NCI-H345 treated with DMSO at 0.1 percent for 48 hours (cell line): ENCODE measurements around the gene DPF3.
A peak's percentile ranks its signal among the peaks of the same experiment; 100 is the strongest.

Source experiments
- DNase-seq: peaks from one replicate; lab custom pipeline; 2025; ENCODE audit not compliant: unreplicated experiment; lab: John Stamatoyannopoulos, UW

The DPF3 gene

GRCh38 chr14:72904840-72905561 is 11.1 kb upstream of the DPF3 start:
- DNase-seq = peak; percentile 52

GRCh38 chr14:72904218-72904617 is 10.3 kb upstream of the DPF3 start:
- DNase-seq = no peak

GRCh38 chr14:72903716-72904115 is 9.8 kb upstream of the DPF3 start:
- no peak for DNase-seq

- DNase-seq = no peak
Measured at GRCh38 chr14:72902801-72903530, 9.1 kb upstream of the DPF3 start.

- no peak for DNase-seq
Measured at GRCh38 chr14:72901361-72901760, 7.5 kb upstream of the DPF3 start.

GRCh38 chr14:72898448-72898847 is 4.5 kb upstream of the DPF3 start:
- no peak for DNase-seq

GRCh38 chr14:72894623-72895378 is 900 bp upstream of the DPF3 start:
- no peak for DNase-seq

GRCh38 chr14:72894323-72894622 is 372 bp upstream of the DPF3 start:
- DNase-seq = no peak

GRCh38 chr14:72892879-72893635 is 844 bp downstream of the DPF3 start:
- DNase-seq = no peak

- DNase-seq = no peak
Measured at GRCh38 chr14:72892103-72892878, 1.6 kb downstream of the DPF3 start.

GRCh38 chr14:72891666-72892102 is 2.2 kb downstream of the DPF3 start:
- no peak for DNase-seq

- no peak for DNase-seq
Measured at GRCh38 chr14:72889366-72889765, 4.5 kb downstream of the DPF3 start.

- DNase-seq = no peak
Measured at GRCh38 chr14:72888636-72889201, 5.2 kb downstream of the DPF3 start.

- DNase-seq = no peak
Measured at GRCh38 chr14:72888192-72888591, 5.7 kb downstream of the DPF3 start.

GRCh38 chr14:72887514-72887913 is 6.4 kb downstream of the DPF3 start:
- no peak for DNase-seq

- DNase-seq = no peak
Measured at GRCh38 chr14:72884386-72884785, 9.5 kb downstream of the DPF3 start.

- DNase-seq = no peak
Measured at GRCh38 chr14:72883961-72884360, 9.9 kb downstream of the DPF3 start.

- DNase-seq = no peak
Measured at GRCh38 chr14:72883109-72883508, 10.8 kb downstream of the DPF3 start.

GRCh38 chr14:72882463-72882862 is 11.4 kb downstream of the DPF3 start:
- no peak for DNase-seq

GRCh38 chr14:72882047-72882446 is 11.9 kb downstream of the DPF3 start:
- DNase-seq = no peak
